Mucosa of descending colon (tissue), 3 donors: Measurements from ENCODE around the gene NUDT11. TPM values are rescaled to one million over a fixed set of nuclear protein-coding genes. Genes with fewer than 3 reads are reported as not detected.
"Not testable (repeated sequence)": the region's sequence is repeated elsewhere in the genome, so short reads cannot be mapped to it uniquely, and the experiment has no call there.

ENCODE experiments used
- ATAC-seq: fragments of 200-7000 bp; cut with Tn5 transposase; one replicate; pipeline ENCODE4 v1.9.1; 2020; ENCODE audit warnings: mild to moderate bottlenecking, moderate library complexity
- DNase-seq, 3 donors: peaks; one replicate each; pipeline ENCODE4 v3.0.0-alpha.2; 2020
- H3K36me3 ChIP-seq: fragments of 200-600 bp; one replicate; pipeline ENCODE4 v1.8.0; 2021; ENCODE audit warnings: low read depth, mild to moderate bottlenecking
- H3K4me1 ChIP-seq: fragments of 200-600 bp; one replicate; pipeline ENCODE4 v1.8.0; 2021; ENCODE audit warnings: low read depth, mild to moderate bottlenecking
- H3K4me3 ChIP-seq: fragments of 200-600 bp; one replicate; pipeline ENCODE4 v1.8.0; 2021; ENCODE audit warnings: mild to moderate bottlenecking
- H3K9me3 ChIP-seq: fragments of 200-600 bp; one replicate; pipeline ENCODE4 v1.8.0; 2021; ENCODE audit warnings: mild to moderate bottlenecking
- CTCF ChIP-seq: fragments of 200-600 bp; IDR thresholded peaks from one replicate; pipeline ENCODE4 v1.8.0; 2022; ENCODE audit warnings: antibody characterized with exemption, mild to moderate bottlenecking
- intact Hi-C, 2 donors: fragments of 100-400 bp; cut with DNase I in 1 of 2; cut with micrococcal nuclease in 1 of 2; formaldehyde crosslinking; loops; one replicate each; pipeline versions ENCODE4 v1.11.0 to v1.11.1; 2022; cut with DNase I, micrococcal nuclease
- long read RNA-seq, 2 donors: library from polyadenylated mRNA; unstranded; transcript quantifications; one replicate each; pipeline ENCODE4 v2.0.0, GENCODE V29; 2019 to 2021
- total RNA-seq, 3 donors: library from RNA; stranded (reverse); fragmentation: NEBNext Ultra II Directional in 2 of 3; extraction: Animal tissue kit (Norgen Biotek cat#: 25700) in 2 of 3; gene quantifications; one replicate each; pipeline versions ENCODE4 v1.2.1 to v1.2.4, GENCODE V29; 2021 to 2023
- donor health status: DM: no; HTN: no; CAD: no; lungs with moderate emphysema.
- donor health status: DM: no; HTN: no; CAD: no.
- donor health status: DM: no; HTN: yes; CAD: no.

Gene NUDT11
- 1 to 10 TPM in 1 of 3 donors, under 1 TPM in 2; 0.34 to 3.8 (median 0.43) TPM for total RNA-seq
- long read RNA-seq, donor 1, transcript NUDT11-201 (2 exons, 2,385 nt) = major isoform, 10 of 10 reads
- long read RNA-seq, donor 1, partial matches to known transcripts = 0 of 10 reads
- long read RNA-seq, donor 1, other reads (novel, unspliced or antisense) = 0 of 10 reads
- long read RNA-seq, donor 2 = 0 reads

- no peaks in the 10 kb centered on the region for H3K4me1 ChIP-seq
- intact Hi-C loops = no loop called here
- no peaks in the 10 kb centered on the region for H3K36me3 ChIP-seq
- no peak within 1 kb of the TSS for H3K4me3 ChIP-seq
- DNase-seq = peak; percentile 35 to 58 (median 52)
- ATAC-seq = peak; percentile 79
- no peaks in the 10 kb centered on the region for H3K9me3 ChIP-seq
- no peak for TF ChIP-seq CTCF
Observed at GRCh38 chrX:51496501-51497291, at the start of gene NUDT11. TSS of gene NUDT11 (minus strand) at chrX:51496592. CDS start at chrX:51496444, 148 bp downstream.

GRCh38 chrX:51520393-51520792, 24.0 kb upstream of the NUDT11 start:
- Histone ChIP-seq H3K4me1 (no peaks in the 10 kb centered on the region), H3K4me3 (no peak overlapping the region), H3K36me3 (no peaks in the 10 kb centered on the region), H3K9me3 (no peaks in the 10 kb centered on the region)
- TF ChIP-seq CTCF = no peak
- ATAC-seq = no peak
- no peak for DNase-seq
- intact Hi-C loops = no loop called here

GRCh38 chrX:51519131-51519530, 22.7 kb upstream of the NUDT11 start:
- H3K9me3 ChIP-seq, H3K4me1 ChIP-seq, H3K4me3 ChIP-seq, H3K36me3 ChIP-seq, DNase-seq, intact Hi-C loops, ATAC-seq: not testable (repeated sequence)

- DNase-seq = no peak
- no peaks in the 10 kb centered on the region for H3K36me3 ChIP-seq
- H3K4me1 ChIP-seq = no peaks in the 10 kb centered on the region
- H3K4me3 ChIP-seq = no peak overlapping the region
- no peaks in the 10 kb centered on the region for H3K9me3 ChIP-seq
- intact Hi-C loops = no loop called here
- no peak for ATAC-seq
- no peak for TF ChIP-seq CTCF
Observed at GRCh38 chrX:51507551-51507950, 11.2 kb upstream of the NUDT11 start.

- DNase-seq, H3K9me3 ChIP-seq, ATAC-seq, H3K4me1 ChIP-seq, H3K36me3 ChIP-seq, H3K4me3 ChIP-seq, intact Hi-C loops: not testable (repeated sequence)
Observed at GRCh38 chrX:51495701-51496488, 497 bp downstream of the NUDT11 start.

GRCh38 chrX:51494409-51494808, 2.0 kb downstream of the NUDT11 start:
- DNase-seq (no peak), ATAC-seq (no peak)
- TF ChIP-seq CTCF = no peak
- Histone ChIP-seq H3K36me3 (no peaks in the 10 kb centered on the region), H3K9me3 (no peaks in the 10 kb centered on the region), H3K4me3 (no peak overlapping the region), H3K4me1 (no peaks in the 10 kb centered on the region)
- intact Hi-C loops = no loop called here
